GM19372 (cell line): ENCODE measurements around the gene CLEC9A.

Experiments
- ATAC-seq: cut with Tn5 transposase; IDR thresholded peaks from one replicate; pipeline ENCODE4 v1.9.1; 2021; ENCODE audit warnings: mild to moderate bottlenecking, low read depth, moderate library complexity; ENCODE audit not compliant: unreplicated experiment

The CLEC9A gene

GRCh38 chr12:10101648-10102220 is 71.3 kb downstream of the CLEC9A start:
- ATAC-seq: no peak

GRCh38 chr12:10102322-10102721 is 71.8 kb downstream of the CLEC9A start:
- no peak for ATAC-seq

GRCh38 chr12:10110256-10110844 is 79.9 kb downstream of the CLEC9A start:
- ATAC-seq: no peak

- no peak for ATAC-seq
These were observed 81.0 kb downstream of the CLEC9A start for GRCh38 chr12:10111451-10111850.

- no peak for ATAC-seq
These were observed 82.6 kb downstream of the CLEC9A start for GRCh38 chr12:10113075-10113474.

- no peak for ATAC-seq
These were observed 83.4 kb downstream of the CLEC9A start for GRCh38 chr12:10113920-10114319.

- no peak for ATAC-seq
These were observed 84.8 kb downstream of the CLEC9A start for GRCh38 chr12:10115311-10115710.
